ENCODE results near the gene CNPY1.

- TF ChIP-seq POLR2AphosphoS5 (IDR thresholded peaks at IDR 0.05; ENCODE audit: insufficient read depth in 1 of 2, low read depth in 1 of 2) (no peak), POLR2A (IDR thresholded peaks at IDR 0.05) (no peak)
These were observed 79.3 kb downstream of the CNPY1 start for GRCh38 chr7:155466814-155467733.

Measured in vagina (tissue), 2 donors.